Inflammatory macrophage (primary cell): ENCODE data around the gene FAM111B.

Experiments
- DNase-seq, 2 donors: peaks; one replicate each; pipeline ENCODE4 v3.0.0-alpha.2; 2020 to 2022

The FAM111B gene

GRCh38 chr11:59158206-59159068 lies 51.4 kb downstream of the FAM111B start:
- peak; percentile 85 for DNase-seq

- no peak for DNase-seq
These were observed 57.0 kb downstream of the FAM111B start for GRCh38 chr11:59164028-59164427.

- peak; percentile 89 to 92 for DNase-seq
These were observed 64.7 kb downstream of the FAM111B start, which contains the start of gene DTX4 for GRCh38 chr11:59171508-59172322. Gene DTX4, plus strand, starts transcription at chr11:59172132. Its CDS starts 464 bp downstream, at chr11:59172596.

GRCh38 chr11:59172345-59173079 lies 65.5 kb downstream of the FAM111B start:
- peak in 1 of 2 donors; percentile 42 for DNase-seq

GRCh38 chr11:59173080-59173963 lies 66.3 kb downstream of the FAM111B start:
- DNase-seq: peak; percentile 47 to 60

GRCh38 chr11:59173964-59174663 lies 67.1 kb downstream of the FAM111B start:
- DNase-seq: peak in 1 of 2 donors; percentile 22

- no peak for DNase-seq
These were observed 67.6 kb downstream of the FAM111B start for GRCh38 chr11:59174664-59175033.

- no peak for DNase-seq
These were observed 68.1 kb downstream of the FAM111B start for GRCh38 chr11:59175091-59175501.

- no peak for DNase-seq
These were observed 69.3 kb downstream of the FAM111B start for GRCh38 chr11:59176330-59176729.
